HG02759 (cell line): ENCODE results near the gene ECHS1.

Experiments used
- ATAC-seq: cut with Tn5 transposase; IDR thresholded peaks from one replicate; pipeline ENCODE4 v1.9.1; 2021; ENCODE audit warnings: mild to moderate bottlenecking, moderate library complexity; ENCODE audit not compliant: unreplicated experiment

The ECHS1 gene

DNA sequence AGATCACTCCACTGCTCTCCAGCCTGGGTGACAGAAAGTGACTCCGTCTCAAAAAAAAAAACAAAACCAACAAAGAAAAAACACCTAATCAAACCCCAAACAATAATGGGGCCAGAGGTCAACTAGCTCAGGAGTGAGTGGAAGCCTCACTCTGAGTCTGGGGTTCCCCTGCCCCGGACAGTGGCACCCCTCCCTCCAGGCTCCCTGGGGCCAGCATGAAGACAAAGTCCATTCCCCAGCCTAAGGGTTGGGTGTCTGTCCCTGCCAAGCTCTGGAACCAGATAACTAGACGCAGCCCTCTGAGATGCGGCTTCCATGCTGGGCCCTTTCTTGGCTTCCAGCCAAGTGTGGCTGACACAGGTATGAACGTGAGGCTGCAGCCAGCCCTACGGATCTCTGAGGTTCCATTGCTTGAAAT, 13.6 kb downstream of the ECHS1 start:
- no peak for ATAC-seq

DNA sequence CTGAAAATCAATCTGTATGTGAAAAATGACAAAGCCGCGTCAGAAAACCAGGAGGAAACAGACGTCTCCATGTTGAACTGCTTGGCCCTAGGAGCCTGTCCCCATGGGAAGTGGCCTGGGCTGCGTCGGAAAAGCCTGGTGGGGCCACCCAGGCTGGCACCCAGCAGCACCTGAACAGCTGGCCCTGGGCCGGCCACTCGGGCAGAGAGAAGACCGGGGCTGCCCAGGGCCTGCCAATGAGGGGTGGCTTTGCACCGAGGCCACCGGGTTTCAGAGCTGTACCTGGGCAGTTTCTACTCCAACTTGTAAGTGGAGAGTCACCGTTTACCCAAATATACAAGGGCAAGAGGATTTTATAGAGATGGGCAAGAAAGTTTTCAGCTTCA, 14.2 kb downstream of the ECHS1 start:
- ATAC-seq = no peak

DNA sequence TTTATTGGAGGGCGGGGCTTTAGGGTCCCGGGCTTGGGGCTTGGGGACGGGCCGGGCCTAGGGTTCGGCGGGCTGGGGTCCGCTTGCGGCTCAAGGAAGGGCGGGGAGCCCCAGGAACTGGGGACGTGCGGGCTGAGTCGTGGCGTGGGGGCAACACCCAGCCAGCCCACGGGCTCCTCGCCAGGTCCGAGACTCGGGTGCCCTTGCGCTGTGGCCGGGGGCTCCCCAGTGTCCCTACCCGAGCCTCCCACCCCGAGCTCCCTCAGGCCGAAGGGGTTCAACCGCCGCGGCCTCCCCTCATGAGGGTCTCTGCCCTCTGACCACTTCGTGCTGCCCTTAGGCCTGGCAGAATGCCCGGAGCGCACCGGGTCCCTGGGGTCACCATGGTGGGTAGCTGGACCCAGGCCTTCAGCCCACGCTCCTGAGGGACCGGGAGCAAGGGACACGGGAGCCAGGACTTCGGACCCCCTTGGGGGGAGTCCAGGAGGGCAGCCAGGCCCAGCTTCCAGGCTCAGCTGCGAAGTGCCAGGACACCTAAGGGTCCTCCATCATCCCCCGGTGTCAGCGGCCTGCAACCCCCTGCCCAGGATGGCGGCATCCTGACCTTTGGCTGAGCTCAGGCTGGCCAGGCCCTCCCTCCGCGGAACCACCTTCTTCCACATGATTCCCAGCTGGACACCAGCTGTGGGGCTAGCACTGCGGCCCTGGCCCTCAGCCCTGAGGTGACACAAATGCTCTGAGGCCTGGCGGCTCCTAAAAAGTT, 14.8 kb downstream of the ECHS1 start:
- ATAC-seq = no peak

DNA sequence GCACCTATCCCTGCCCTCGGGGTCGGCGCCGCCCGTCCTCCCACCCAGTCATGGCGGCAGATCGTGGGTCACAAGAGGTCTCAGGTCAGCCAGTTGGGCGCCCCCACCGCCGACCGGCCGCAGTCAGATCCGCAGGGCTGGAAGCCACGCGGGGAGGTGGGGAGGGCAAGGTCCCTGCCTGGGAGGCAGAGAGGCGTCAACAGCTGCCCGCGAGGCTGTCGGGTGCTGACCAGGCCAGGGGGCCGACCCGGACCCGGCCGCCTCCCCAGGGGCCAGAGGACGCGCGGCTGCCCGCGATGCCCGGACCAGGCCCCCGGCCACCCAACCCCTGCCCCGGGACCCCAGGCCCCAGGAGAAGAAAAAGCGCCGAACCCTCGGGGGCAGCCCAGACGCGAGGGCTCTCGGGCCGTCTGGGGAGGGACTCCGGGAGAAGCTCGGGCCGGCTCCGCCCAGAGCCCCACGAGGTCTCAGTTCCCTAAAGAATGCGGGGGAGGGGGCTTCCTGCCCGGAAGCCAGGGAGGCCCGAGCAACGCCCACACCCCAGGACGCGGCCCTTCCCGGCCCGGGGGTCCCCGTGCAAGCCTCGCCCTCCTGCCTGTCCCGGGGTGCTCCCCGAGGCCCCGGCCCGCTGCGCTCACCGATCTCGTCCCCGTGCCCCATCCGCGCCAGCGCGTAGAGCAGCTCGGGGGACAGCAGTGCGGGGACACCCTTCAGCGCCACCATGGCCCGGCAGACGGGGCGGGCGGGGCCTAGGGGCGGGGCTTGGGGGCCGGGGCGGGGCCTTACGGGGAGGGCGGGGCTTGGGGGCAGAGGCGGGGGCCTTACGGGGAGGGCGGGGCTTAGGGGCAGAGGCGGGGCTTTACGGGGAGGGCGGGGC, 15.6 kb downstream of the ECHS1 start, which contains the start of gene FUOM:
Gene FUOM, minus strand, starts transcription at position 735 of the 877 bp plus-strand sequence. Its CDS starts 12 bp downstream, at position 723.
- ATAC-seq = peak; percentile 79

DNA sequence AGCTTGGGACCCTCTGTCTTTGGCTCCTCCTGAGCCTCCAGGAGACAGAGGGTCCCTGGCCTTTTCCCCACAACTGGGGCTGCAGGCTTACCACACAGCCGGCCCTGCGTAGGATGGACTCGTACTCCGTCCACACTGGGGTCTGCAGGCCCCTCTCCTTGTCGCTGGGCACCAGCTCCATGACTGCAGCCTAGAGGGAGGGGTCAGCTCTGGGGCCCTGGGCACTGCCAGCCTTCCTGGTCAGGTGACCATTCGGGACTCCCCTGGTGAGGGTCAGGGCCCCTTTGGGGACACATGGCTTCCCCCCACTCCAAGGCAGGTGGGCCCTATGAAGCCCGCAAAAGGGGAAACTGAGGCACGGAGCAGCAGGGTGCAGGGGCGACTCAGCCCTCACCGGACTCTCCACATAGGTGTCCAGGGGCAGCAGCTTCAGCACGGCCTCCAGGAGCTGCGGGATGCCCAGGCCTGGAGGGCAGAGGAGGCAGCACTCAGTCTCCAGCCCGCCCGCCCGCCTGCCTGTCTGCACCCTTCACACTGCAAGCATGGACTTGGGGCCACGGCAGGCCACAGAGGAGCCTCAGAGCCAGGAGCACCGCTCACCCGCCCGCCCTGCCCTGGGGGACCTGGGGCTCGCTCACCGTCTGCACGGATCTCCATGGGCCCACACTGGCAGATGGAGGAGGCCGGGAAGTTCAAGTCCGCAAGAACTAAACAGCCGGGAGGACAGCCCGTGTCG, 16.4 kb downstream of the ECHS1 start:
- ATAC-seq = no peak

DNA sequence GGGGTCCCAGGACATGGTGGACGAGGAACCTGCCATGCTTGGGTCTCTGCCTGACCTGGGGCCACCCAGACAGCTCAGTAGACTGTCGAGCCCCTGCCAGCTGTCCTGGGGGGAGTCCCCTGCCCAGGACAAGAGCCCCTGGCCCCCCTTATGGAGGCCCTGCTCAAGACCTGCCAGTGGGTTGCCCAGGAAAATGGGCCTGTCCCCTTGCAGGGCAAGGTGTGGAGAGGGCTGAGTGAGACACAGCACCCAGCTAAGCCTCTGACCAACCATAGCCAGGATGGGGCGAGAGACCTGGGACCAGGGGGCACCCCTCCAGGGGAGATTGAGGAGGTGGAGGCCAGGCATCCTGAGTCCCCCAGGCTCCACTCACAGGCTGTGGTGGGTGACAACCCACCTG, 17.2 kb downstream of the ECHS1 start:
- no peak for ATAC-seq

DNA sequence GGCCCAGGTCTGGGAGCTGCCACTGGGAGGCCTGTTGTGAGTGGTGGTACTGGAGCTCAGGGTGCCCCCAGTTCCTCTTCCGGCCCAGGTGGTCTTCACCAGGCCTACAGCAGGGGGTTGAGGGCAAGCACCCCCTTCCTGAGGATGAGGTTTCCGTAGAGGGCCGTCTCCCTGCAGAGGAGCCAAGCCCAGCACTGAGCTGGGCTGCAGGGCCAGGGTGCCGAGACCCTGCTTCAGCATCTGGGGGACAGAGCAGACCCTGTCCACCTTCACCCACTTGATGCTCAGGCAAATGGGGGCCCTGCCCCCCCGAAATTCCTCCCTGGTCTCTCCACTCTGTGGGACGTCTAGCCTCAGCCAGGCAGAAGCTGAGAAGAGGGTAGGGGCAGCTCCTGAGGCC, 17.9 kb downstream of the ECHS1 start:
- ATAC-seq = no peak

DNA sequence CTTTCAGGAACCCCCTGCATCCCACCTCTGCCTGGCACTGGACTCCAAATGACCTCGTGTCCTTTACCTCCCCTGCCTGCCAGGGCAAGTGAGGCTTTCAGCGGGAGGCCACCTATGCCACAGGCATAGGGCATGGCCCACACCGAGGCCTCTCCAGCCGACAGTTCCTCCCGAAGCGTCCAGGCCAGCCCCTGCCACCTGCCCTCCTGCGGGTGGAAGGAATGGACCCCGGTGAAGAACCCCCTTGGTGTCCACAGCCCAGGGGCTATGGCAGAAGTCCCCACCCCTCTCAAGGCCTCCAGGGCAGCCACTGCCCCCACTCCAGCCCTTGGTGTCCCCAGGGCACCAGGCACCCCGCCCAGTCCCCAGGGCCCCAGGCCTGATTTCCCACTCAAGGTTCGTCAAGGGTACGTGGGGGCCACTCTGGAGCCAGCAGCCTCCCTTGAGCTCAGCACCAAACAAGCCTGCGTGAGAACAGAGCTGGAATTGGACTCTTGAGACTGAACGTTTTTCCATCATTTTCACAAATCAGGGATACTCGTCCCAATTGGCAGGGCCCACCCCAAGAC, 18.4 kb downstream of the ECHS1 start:
- ATAC-seq = no peak

DNA sequence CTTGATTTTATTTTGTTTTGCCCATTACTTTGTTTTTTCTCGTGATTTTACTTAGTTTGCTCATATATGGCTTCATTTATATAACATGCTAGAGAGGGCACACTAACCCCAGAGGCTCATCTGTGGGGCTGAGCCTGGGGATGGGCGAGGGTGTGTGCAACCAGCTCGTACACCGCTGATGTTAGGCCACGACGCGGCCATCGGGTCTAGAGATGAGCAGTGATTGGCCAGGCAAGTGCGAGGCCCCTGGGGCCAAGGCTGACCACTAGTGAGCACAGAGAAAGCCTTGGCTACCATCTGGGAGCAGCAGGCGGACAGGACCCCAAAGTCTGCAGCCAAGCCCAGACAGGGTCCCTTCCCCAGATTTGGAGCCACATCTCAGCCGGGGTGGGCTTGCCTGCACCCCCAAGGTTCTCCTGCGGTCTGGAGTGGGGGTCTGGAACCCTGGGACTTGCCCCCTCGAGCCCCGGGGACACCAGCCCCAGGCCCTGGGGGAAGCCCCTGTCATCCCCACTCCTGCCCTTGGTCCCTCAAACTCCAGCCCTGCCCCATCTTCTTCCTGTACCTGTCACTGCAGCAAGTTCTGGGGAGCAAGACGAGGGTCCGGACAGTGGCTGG, 19.1 kb downstream of the ECHS1 start:
- ATAC-seq = no peak

DNA sequence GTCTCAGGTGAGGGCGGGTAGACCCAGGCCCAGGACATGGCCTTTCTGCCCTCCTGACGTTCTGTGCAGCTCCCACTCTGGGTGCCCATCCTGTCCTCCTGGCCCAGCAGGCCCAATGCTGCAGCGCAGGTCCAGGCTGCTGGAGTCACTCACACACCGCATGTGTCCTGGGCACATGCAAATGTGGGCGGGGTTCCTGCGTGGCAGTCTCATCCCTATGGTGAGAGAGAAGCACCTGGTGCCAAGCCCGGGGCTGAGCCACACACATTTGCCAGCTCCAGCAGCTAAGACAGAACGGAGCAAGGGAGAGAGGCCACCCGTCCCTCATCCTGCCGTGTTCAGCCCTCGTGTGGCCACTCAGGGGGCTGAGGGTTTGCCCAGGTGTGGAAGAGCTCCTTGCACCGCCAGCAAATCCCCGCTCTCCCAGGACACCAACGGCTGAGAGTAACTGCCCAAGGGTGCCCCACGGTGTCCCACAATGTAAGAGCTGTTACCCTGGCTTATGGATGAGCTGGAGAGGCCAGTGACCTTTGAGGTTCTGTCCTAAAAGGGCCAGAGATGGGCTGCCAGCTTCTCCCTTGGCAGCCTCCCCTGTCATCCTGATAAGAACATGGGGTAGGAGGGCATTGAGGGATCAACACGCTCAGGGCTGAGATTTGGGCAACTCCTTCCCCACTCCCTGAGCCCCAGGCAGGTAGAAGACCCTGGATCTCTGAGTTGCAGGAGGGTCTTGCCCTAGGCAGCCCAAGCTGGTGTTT, 19.8 kb downstream of the ECHS1 start:
- no peak for ATAC-seq

DNA sequence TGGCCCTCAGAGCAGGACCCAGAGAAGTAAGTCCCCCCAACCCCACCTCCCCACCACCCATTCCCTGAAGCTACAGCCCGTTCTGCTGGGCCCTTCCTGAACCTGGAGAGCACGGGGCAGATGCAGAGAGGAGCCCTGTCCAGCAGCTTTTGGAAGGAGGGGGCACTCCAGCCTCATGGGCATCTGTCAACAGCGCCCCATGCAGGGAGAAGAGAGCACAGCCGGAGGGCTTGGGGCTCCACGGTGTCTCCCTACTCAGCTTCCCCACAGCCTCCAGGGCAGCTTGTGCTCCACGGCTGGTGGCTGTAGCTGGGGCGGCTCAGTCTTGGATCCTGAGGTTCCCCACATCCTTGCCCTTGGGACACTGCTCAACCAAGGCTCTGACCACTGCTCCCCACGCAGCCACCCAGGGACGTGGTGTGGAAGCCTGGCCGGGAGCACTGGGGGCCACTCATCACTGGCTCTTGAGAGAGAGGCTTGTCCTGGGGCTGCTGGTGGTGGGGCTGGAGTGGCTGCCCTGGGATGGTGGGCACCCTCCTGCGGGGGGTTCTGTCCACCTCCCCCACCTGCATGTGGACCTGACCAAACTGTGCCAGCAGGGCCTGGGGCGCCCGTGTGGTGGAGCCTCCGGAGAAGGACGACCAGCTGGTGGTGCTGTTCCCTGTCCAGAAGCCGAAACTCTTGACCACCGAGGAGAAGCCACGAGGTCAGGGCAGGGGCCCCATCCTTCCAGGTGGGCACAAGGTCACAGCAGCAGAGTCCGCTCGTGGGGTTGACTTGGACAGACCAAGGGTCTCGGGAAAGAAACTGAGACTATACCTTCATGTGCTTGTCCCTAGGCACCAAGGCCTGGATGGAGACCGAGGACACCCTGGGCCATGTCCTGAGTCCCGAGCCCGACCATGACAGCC, 21.5 kb downstream of the ECHS1 start:
- no peak for ATAC-seq

DNA sequence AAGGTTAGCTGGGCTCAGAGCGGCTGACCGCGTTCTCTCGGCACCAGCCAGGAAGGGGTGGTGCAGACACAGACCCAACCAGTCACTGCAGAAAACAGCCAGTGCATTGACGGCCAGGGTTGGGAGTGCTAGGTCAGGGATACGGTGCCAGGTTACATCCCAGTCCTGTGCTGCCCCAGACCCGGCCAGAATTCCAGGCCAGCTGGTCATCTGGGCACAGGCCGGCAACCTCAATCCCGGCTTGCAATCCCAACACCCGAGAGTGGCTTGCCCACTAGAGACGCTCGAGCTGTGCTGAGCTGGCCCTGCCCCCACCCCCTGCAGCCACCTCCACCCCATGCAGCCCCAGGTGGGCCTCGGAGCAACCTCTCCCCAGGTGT, 22.2 kb downstream of the ECHS1 start:
- ATAC-seq = no peak

DNA sequence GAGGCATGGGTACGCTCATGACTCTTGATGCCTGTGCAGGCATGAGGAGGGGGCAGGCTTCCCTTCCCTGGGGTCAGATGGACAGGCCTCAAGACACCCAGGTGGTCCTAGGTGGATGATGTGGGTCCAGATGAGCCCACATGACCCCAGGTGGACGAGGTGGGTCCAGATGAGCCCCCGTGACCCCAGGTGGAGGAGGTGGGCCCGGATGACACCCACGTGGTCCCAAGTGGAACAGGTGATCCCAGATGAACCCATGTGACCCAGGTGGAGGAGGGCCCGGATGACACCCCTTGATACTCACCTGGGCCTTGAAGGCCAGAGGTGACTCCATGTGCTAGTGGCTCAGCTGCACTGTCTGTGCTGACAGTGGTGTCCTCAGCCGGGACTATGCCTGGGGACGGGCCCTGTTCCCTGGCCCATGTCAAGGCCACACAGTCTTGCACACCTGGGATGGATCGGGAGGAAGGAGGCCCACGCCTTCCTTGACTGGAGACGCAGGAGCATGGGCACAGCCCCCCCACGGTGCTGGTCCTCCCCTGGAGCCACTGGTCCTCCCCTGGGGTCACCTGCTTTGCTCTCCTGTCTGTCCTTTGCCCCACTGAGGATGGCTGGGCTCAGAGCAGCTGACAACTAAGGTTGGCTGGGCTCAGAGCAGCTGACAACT, 22.7 kb downstream of the ECHS1 start:
- ATAC-seq = no peak

DNA sequence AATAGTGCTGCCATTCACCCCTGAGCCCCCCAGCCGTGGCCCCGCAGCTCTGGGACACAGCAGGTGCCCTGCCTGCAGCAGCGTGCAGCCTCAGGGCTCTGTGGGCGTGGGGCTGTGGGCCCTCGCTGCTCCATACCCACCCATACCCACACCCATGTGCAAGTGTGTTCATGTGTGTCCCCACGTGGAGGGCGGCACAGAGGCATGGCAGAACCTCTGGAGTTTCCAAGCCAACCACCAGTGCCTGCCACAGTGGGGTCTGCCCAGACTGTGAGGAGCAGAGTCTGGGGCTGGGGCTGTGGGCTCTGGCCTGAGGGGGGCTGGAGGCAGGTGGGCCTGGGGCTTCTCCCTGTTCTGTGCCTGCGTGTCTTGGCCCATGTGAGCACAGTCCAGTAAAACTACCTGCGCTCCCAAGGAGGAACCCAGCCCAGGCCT, 23.6 kb downstream of the ECHS1 start:
- ATAC-seq = no peak

DNA sequence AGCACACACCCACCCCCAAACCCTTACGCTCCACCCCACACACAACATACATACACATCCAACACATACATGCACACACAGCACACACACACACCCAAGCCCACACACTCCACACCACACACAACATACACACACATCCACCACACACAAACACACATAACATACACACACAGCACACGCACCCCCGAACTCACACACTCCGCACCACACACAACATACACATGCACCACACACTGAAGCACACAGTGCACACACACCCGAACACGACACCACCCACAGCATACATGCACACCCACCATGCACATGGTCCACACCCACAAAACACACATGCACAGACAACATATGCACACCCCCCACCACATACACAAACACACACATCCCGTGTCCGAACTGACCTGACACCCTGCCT, 24.0 kb downstream of the ECHS1 start:
- ATAC-seq = no peak

DNA sequence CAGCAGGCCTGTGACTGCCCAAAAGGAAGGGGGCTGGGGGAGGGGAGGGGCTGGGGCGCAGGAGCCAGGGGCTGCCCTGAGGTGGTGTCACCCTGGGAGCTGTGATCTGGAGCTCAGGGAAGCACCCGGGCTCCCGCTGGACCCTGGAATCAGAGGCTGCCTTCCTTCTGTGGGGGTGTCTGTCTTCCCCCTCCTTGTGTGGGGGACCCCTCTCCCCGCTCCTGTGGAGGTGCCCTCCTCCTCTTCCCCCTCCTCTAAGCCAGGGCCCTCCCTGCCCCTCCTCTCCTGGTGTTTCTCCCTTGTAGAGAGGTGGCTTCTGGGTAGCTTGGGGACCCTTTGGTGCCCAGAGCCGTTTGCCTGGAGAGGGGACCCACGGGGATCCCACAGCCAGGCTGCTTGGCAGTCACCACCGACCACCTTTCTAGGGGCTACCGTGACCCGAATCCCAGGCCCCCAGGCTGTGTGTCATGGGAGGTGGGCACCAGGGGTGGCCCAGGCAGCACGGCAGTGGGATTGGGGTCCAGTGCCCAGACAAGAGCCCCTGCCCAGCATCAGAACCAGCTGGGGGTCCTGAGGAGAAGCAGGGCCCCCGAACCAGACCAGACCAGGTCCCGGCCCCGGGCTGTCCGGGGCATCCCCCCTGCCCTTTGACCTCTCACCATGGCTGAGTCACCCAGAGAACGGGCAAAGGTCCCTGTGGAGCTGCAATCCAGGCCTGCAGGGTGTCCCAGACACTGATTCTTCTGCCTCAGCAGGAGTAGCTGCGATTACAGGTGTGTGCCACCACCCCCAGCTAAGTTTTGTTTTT, 25.2 kb downstream of the ECHS1 start:
- no peak for ATAC-seq

DNA sequence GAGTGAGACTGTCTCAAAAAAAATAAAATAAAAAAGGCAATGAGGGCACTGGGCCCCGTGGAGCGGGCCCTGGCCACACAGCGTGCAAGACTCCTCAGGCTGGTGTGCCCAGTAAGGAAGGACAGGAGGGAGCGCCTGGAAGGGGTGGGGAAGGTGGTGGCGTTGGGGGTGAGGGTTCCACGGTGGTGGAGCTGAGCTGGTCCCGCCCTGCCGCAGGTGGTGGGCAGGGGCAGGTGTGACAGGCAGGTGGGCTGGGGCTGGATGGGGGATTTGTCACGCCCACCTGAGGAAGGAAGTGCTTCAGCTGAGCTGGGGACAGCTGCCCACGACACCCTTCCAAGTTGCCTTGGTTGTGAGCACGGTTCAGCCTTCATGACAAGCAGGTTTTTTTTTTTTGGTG, 26.7 kb downstream of the ECHS1 start:
- no peak for ATAC-seq

DNA sequence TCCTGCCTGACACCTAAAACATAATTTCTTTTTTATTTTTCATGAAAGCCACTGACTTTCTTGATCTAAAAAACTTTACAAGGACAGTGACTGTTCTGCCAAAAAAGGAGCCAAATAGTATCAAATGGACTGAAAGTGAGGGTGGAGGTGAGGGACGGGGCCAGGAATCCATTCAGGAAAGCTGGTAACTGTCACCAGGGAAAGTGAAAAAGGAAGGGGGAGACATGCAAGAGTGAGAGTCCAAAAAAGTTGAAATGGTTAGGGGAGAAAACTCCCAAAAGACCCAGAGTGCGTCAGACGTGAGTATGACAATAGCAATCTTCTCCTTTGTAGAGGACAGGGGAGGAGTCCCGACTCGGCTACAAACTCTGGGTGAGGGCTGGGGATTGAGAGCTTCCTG, 28.9 kb downstream of the ECHS1 start:
- ATAC-seq = no peak
